WI38 (cell line): Measurements from ENCODE around the gene RBM15.

ENCODE experiments used
- H3K4me3 ChIP-seq: 2 replicates; pipeline ENCODE4 v1.5.1; 2011; ENCODE audit warnings: low read depth, mild to moderate bottlenecking, control low read depth, low read length
- TF ChIP-seq, protein P1 (sequence below): IDR thresholded peaks from 2 replicates; pipeline ENCODE4 v1.5.1; 2012; ENCODE audit warnings: low read depth, mild to moderate bottlenecking, control low read depth, low read length

RBM15 gene

DNA sequence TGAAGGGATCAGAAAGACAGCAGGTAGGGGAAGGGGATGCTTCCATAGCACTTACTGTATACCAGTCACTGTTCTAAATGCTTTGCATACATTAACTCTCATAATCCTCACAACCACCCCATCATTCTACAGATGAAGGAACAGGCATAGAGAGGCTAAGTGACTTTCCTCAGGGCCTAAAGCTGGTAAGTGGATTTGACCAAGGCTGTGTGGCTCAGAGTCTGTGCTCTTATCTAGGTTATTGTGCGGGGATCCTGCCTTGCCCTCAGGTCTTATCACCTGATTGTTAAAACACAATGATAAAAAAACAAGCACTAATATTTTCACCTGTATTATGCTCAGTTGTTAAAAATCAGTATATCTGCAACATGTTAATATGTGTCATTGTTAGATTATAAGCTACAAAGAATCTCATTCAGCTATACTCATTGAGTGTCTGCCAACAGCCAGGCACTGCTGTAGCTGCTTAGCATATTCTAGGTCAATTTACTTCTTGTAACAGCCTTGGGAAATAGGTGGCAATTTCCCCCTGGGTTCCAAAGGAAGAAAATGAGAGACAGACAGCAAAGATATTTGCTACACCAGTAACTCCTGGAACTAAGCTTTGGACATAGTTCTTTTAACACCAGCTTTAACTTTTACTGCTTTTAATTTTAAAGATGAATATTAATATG, 38.6 kb upstream of the RBM15 start:
- TF ChIP-seq, protein P1, sequence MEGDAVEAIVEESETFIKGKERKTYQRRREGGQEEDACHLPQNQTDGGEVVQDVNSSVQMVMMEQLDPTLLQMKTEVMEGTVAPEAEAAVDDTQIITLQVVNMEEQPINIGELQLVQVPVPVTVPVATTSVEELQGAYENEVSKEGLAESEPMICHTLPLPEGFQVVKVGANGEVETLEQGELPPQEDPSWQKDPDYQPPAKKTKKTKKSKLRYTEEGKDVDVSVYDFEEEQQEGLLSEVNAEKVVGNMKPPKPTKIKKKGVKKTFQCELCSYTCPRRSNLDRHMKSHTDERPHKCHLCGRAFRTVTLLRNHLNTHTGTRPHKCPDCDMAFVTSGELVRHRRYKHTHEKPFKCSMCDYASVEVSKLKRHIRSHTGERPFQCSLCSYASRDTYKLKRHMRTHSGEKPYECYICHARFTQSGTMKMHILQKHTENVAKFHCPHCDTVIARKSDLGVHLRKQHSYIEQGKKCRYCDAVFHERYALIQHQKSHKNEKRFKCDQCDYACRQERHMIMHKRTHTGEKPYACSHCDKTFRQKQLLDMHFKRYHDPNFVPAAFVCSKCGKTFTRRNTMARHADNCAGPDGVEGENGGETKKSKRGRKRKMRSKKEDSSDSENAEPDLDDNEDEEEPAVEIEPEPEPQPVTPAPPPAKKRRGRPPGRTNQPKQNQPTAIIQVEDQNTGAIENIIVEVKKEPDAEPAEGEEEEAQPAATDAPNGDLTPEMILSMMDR, result no peak
- H3K4me3 ChIP-seq, result no peak overlapping the region

- TF ChIP-seq, protein P1, result no peak
- H3K4me3 ChIP-seq, result no peak overlapping the region
These were observed 36.3 kb upstream of the RBM15 start for GRCh38 chr1:110302836-110303235.

DNA sequence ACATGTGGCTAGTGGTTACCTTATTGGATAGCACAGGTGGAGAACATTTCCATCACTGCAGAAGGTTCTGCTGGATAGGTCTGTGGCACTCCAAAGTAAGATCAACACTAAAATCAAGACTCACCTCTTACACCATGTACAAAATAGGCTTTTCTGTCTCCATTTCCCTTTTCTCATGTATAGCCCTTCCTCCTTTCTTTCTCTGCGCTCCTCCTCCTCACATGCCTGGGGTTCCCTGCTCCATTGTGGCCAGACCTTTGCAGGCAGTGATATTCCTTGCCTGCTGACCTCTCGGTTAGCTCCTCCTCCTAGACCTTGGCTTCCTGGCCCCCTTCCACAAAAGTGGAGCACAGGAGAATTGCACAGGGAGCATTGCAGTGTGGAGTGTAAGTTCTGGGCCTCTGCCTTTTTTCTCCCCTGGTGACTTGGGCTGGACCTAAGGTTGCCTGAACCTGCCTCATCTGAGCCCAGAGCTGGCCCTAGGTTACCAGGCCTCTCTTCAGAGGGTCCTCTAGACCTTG, 33.2 kb upstream of the RBM15 start:
- TF ChIP-seq, protein P1, result no peak
- no peak overlapping the region for H3K4me3 ChIP-seq

- no peak overlapping the region for H3K4me3 ChIP-seq
- TF ChIP-seq, protein P1, result no peak
These were observed 31.8 kb upstream of the RBM15 start for GRCh38 chr1:110307239-110307974.

DNA sequence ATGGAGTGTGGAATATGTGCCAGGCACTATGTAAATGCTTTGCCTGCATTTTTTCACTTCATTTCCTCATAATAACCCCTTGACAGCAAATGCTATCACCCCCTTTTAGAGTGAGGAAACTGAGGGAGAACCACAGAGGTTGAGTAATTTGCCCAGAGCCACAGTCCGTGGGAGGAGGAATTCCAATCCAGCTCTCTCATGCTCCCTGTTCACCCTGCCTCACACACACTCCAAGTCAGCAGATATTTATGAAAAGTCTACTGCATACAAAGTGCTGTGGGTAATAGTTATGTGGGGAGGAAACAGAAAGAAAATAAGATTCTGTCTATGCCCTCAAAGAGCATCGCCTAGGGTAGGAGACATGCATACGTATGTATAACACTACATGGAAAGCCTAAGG, 30.9 kb upstream of the RBM15 start:
- TF ChIP-seq, protein P1, result no peak
- no peak overlapping the region for H3K4me3 ChIP-seq

GRCh38 chr1:110309139-110309538, 30.0 kb upstream of the RBM15 start:
- TF ChIP-seq, protein P1, result no peak
- H3K4me3 ChIP-seq, result no peak overlapping the region

GRCh38 chr1:110309767-110310166, 29.4 kb upstream of the RBM15 start:
- no peak overlapping the region for H3K4me3 ChIP-seq
- TF ChIP-seq, protein P1, result no peak
